ENCODE results near the gene PMAIP1.
"Not testable (repeated sequence)": the region's sequence is repeated elsewhere in the genome, so short reads cannot be mapped to it uniquely, and the experiment has no call there.

PMAIP1 gene
- total RNA-seq = 44.8 to 176 (median 84.7) reads per million in 4 experiments

- DNase-seq = peak; percentile 77
Observed at GRCh38 chr18:59899298-59900221, at the start of gene PMAIP1. TSS of gene PMAIP1 (plus strand) at chr18:59899996. CDS start at chr18:59900178, 182 bp downstream.

GRCh38 chr18:59851784-59852399 is 47.9 kb upstream of the PMAIP1 start:
- no peak for DNase-seq

- no peak for DNase-seq
Observed at GRCh38 chr18:59852548-59852947, 47.2 kb upstream of the PMAIP1 start.

- no peak for DNase-seq
Observed at GRCh38 chr18:59853380-59853779, 46.4 kb upstream of the PMAIP1 start.

GRCh38 chr18:59853988-59854387 is 45.8 kb upstream of the PMAIP1 start:
- not testable (repeated sequence) for DNase-seq

GRCh38 chr18:59861009-59861408 is 38.8 kb upstream of the PMAIP1 start:
- no peak for DNase-seq

- no peak for DNase-seq
Observed at GRCh38 chr18:59861963-59862819, 37.6 kb upstream of the PMAIP1 start.

- DNase-seq = no peak
Observed at GRCh38 chr18:59865241-59865986, 34.4 kb upstream of the PMAIP1 start.

GRCh38 chr18:59866551-59867269 is 33.1 kb upstream of the PMAIP1 start:
- DNase-seq = no peak

GRCh38 chr18:59867337-59868104 is 32.3 kb upstream of the PMAIP1 start:
- no peak for DNase-seq

- no peak for DNase-seq
Observed at GRCh38 chr18:59870623-59871130, 29.1 kb upstream of the PMAIP1 start.

GRCh38 chr18:59871711-59872362 is 28.0 kb upstream of the PMAIP1 start:
- no peak for DNase-seq

GRCh38 chr18:59873641-59874040 is 26.2 kb upstream of the PMAIP1 start:
- no peak for DNase-seq

GRCh38 chr18:59874166-59874565 is 25.6 kb upstream of the PMAIP1 start:
- DNase-seq = no peak

GRCh38 chr18:59876310-59876626 is 23.5 kb upstream of the PMAIP1 start:
- DNase-seq = no peak

GRCh38 chr18:59877361-59877760 is 22.4 kb upstream of the PMAIP1 start:
- no peak for DNase-seq

- DNase-seq = no peak
Observed at GRCh38 chr18:59878644-59879043, 21.2 kb upstream of the PMAIP1 start.

GRCh38 chr18:59881728-59882656 is 17.8 kb upstream of the PMAIP1 start:
- DNase-seq = no peak

- DNase-seq = no peak
Observed at GRCh38 chr18:59884351-59884750, 15.4 kb upstream of the PMAIP1 start.

All from effector CD8-positive, alpha-beta T cell (primary cell).